VCaP (cell line): ENCODE results near the gene CHAF1A.

ENCODE experiments used
- H3K27ac ChIP-seq: fragments of 450-650 bp; 2 replicates; pipeline ENCODE4 v1.5.1; 2017
- CTCF ChIP-seq: fragments of 450-650 bp; conservative IDR thresholded peaks from 2 replicates; pipeline ENCODE4 v1.5.1; 2017; ENCODE audit warnings: mild to moderate bottlenecking, moderate library complexity

Gene CHAF1A

DNA sequence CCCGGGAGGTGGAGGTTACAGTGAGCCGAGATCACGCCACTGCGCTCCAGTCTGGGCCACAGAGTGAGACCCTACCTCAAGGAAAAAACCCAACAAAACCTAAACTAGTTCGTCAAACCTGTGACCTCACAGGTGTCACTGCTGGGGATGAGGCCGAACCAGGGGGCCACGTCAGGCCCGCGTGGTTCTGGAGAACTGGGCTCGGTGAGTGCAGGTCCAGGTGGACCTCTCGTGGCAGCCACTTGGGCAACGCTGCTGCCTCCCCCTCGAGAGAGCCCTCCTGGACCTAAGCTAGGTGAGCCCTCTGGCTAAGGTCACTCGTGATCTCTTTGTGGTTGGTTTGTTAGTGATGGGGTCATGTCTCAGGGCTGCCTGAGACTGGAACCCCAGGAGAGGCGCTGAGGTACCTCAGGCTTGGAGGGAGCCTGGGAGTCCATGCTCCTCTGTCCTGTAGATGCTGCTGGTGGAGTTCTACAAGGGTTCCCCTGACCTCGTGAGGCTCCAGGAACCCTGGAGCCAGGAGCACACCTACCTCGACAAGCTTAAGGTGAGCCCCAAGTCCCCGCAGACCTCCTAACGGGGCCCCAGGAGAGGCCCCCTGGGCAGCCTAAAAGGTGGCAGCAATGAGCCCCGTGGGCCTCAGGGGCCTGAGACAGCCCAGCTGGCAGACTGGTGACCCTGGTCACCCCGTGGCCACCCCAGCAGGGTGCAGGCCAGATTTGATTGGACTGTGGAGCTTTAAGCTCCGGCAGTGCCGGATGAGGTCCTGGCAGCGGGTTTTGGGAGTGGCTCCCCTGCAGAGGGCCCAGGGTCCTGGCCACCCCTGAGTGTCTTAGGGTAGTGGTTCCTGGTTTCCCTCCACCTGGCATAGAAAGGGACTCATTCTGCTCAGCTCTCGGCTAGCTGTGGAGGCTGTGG, 43.5 kb upstream of the CHAF1A start:
- no peak for TF ChIP-seq CTCF
- no peak overlapping the region for H3K27ac ChIP-seq

DNA sequence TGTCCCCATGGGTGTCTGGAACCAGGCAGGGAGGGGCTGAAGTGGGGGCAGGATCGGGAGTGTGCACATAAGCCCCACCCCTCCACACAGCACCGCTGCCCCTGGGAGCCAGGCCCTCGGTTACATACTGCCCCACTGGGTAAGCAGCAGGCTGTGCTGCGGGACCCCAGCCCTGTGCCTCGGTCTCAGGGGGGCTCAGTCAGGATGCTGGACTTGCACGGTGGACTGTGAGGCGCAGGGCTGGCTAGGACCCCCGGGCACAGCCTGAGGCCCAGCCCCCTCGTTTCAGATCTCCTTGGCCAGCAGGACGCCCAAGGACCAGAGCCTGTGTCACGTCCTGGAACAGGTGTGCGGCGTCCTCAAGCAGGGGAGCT, 42.8 kb upstream of the CHAF1A start:
- H3K27ac ChIP-seq, result no peak overlapping the region
- no peak for TF ChIP-seq CTCF

- no peak overlapping the region for H3K27ac ChIP-seq
- TF ChIP-seq CTCF, result no peak
These were observed 42.3 kb upstream of the CHAF1A start for GRCh38 chr19:4360081-4360569.

- no peak overlapping the region for H3K27ac ChIP-seq
- no peak for TF ChIP-seq CTCF
These were observed 41.7 kb upstream of the CHAF1A start for GRCh38 chr19:4360641-4361151.

- TF ChIP-seq CTCF, result no peak
- H3K27ac ChIP-seq, result no peak overlapping the region
These were observed 41.0 kb upstream of the CHAF1A start for GRCh38 chr19:4361152-4362046.

DNA sequence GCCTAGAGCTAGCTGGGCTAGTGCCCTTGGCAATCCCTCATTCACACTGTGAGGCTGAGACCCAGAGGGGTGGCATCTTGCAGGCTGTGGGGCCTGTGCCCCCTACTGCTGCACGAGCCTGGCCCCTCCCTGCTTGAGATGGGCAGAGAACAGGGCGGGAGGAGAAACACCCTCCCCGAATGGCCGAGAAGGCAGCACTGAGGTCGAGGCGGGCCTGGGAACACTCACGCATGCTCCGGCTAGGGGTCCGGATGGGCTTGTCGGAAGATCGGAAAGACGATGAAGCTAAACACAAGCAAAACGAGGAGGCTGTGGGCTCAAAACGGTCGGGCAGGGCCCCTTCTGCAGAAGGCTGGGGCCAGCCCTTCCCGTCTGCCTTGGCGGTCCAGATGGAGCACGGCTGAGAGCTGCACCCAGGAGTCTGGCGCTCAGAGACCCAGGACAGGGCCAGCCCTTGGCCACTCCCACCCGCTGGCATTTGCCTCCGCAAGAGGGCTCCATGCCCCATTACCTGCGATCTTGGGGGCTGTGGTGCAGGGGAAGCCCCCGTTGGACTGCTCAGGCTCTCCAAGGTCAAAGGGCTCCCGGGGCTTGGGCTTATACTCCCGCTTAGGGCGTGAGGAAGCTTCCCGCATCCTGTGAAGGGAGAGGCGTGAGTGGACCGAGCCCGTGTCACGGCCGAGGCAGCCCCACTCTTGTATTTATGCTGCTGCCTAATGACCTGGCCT, 40.2 kb upstream of the CHAF1A start:
- no peak for TF ChIP-seq CTCF
- no peak overlapping the region for H3K27ac ChIP-seq
